Natural killer cell (primary cell): ENCODE measurements around the gene BSN. TPM values are rescaled to one million over a fixed set of nuclear protein-coding genes. Genes with fewer than 3 reads are reported as not detected.

ENCODE experiments used
- ATAC-seq, 3 donors: fragments of 150-1000 bp in 2 of 3; fragments of 200-7000 bp in 1 of 3; cut with Tn5 transposase; 1 replicate in 1 of 3; 2 replicates in 2 of 3; pipeline ENCODE4 v1.10.0; 2021; ENCODE audit warnings: mild to moderate bottlenecking in 2 of 3, moderate library complexity in 2 of 3
- DNase-seq, 2 donors: peaks; one replicate each; pipeline versions ENCODE4 v3.0.0 to v3.0.0-alpha.2; 2013 to 2021; ENCODE audit warnings: mixed read lengths in 1 of 2
- H3K27ac ChIP-seq: one replicate; pipeline ENCODE4 v1.5.1; 2013; ENCODE audit warnings: mild to moderate bottlenecking, low read length
- H3K27me3 ChIP-seq: one replicate; pipeline ENCODE4 v1.6.1; 2013; ENCODE audit warnings: low read length; ENCODE audit not compliant: control insufficient read depth, insufficient read depth
- H3K36me3 ChIP-seq: one replicate; pipeline ENCODE4 v1.6.1; 2013; ENCODE audit warnings: low read length; ENCODE audit not compliant: control insufficient read depth, insufficient read depth
- H3K4me1 ChIP-seq: one replicate; pipeline ENCODE4 v1.6.1; 2013; ENCODE audit warnings: low read length; ENCODE audit not compliant: control insufficient read depth, insufficient read depth
- H3K4me3 ChIP-seq: one replicate; pipeline ENCODE4 v1.5.1; 2013; ENCODE audit warnings: low read length
- H3K9me3 ChIP-seq: one replicate; pipeline ENCODE4 v1.6.1; 2013; ENCODE audit warnings: low read length; ENCODE audit not compliant: control insufficient read depth, insufficient read depth
- H3K27ac Mint-ChIP-seq, 2 donors: one replicate each; pipeline ENCODE4 v1.8.0; 2022; ENCODE audit warnings: mild to moderate bottlenecking in 2 of 2, mixed read lengths in 2 of 2, moderate library complexity in 1 of 2
- H3K27me3 Mint-ChIP-seq, 2 donors: one replicate each; pipeline ENCODE4 v1.8.0; 2022; ENCODE audit warnings: low read depth in 2 of 2, mixed read lengths in 2 of 2
- H3K36me3 Mint-ChIP-seq: one replicate; pipeline ENCODE4 v1.8.0; 2022; ENCODE audit warnings: mixed read lengths
- H3K4me1 Mint-ChIP-seq, 2 donors: one replicate each; pipeline ENCODE4 v1.8.0; 2022; ENCODE audit warnings: mixed read lengths in 2 of 2
- H3K4me3 Mint-ChIP-seq: one replicate; pipeline ENCODE4 v1.8.0; 2022; ENCODE audit warnings: mild to moderate bottlenecking, moderate library complexity, mixed read lengths
- H3K9me3 Mint-ChIP-seq, 2 donors: one replicate each; pipeline ENCODE4 v1.8.0; 2022; ENCODE audit warnings: mixed read lengths in 2 of 2
- CTCF ChIP-seq: fragments of 200-600 bp; IDR thresholded peaks from one replicate; pipeline ENCODE4 v1.8.0; 2022; ENCODE audit warnings: antibody characterized with exemption
- WGBS: methylation state at CpG from one replicate; pipeline ENCODE4 v1.1.7; 2013; ENCODE audit warnings: missing lambda C conversion rate; ENCODE audit not compliant: insufficient coverage; 5-methylcytosine and 5-hydroxymethylcytosine counted together
- intact Hi-C: fragments of 100-400 bp; cut with micrococcal nuclease; formaldehyde crosslinking; loops from one replicate; pipeline ENCODE4 v1.14.2; 2022
- total RNA-seq, 4 donors: library from RNA; stranded (reverse); fragments of 120-200 nt in 1 of 4; gene quantifications; one replicate each; pipeline versions ENCODE4 v1.2.3 to v1.2.4, GENCODE V29; 2013 to 2022

BSN gene
- total RNA-seq, 3 donors from 2014 or later (not counting 1 experiment from before 2014, with no cell fraction given) = 0.33 to 0.41 (median 0.35) TPM

- intact Hi-C loops = no loop called here
- Mint-ChIP-seq H3K9me3 (no peaks in the 10 kb centered on the region), H3K4me3 (no peak overlapping the region), H3K36me3 (no peaks in the 10 kb centered on the region), H3K27ac (no peak overlapping the region), H3K27me3 (peaks cover 0 to 9% of the 10 kb centered on the region in 2 donors), H3K4me1 (peaks cover 0 to 7% of the 10 kb centered on the region in 2 donors)
- Histone ChIP-seq H3K4me3 (no peak overlapping the region), H3K27ac (no peak overlapping the region), H3K27me3 (no peaks in the 10 kb centered on the region), H3K9me3 (no peaks in the 10 kb centered on the region), H3K36me3 (no peaks in the 10 kb centered on the region), H3K4me1 (no peaks in the 10 kb centered on the region)
- ATAC-seq = no peak
- WGBS = 88% methylated on average over 25 of the region's 25 CpGs
- no peak for DNase-seq
- no peak for TF ChIP-seq CTCF
Measured at GRCh38 chr3:49667701-49668413, 113.6 kb downstream of the BSN start.

GRCh38 chr3:49668414-49668797 is 114.1 kb downstream of the BSN start:
- no peaks in the 10 kb centered on the region for H3K36me3 Mint-ChIP-seq
- no peaks in the 10 kb centered on the region for H3K9me3 Mint-ChIP-seq
- DNase-seq (no peak), ATAC-seq (no peak)
- WGBS = 59% methylated on average over 5 of the region's 5 CpGs
- H3K27ac ChIP-seq = no peak overlapping the region
- H3K9me3 ChIP-seq = no peaks in the 10 kb centered on the region
- H3K27me3 Mint-ChIP-seq = peaks cover 0 to 9% of the 10 kb centered on the region in 2 donors
- no peak overlapping the region for H3K4me3 ChIP-seq
- TF ChIP-seq CTCF = no peak
- H3K4me1 ChIP-seq = peaks cover 5% of the 10 kb centered on the region
- intact Hi-C loops = no loop called here
- no peak overlapping the region for H3K27ac Mint-ChIP-seq
- no peaks in the 10 kb centered on the region for H3K36me3 ChIP-seq
- peaks cover 0 to 11% of the 10 kb centered on the region in 2 donors for H3K4me1 Mint-ChIP-seq
- no peak overlapping the region for H3K4me3 Mint-ChIP-seq
- no peaks in the 10 kb centered on the region for H3K27me3 ChIP-seq

- Mint-ChIP-seq H3K9me3 (no peaks in the 10 kb centered on the region), H3K27me3 (peaks cover 0 to 9% of the 10 kb centered on the region in 2 donors), H3K36me3 (no peaks in the 10 kb centered on the region), H3K4me1 (peaks cover 0 to 15% of the 10 kb centered on the region in 2 donors), H3K4me3 (no peak overlapping the region), H3K27ac (no peak overlapping the region)
- no peaks in the 10 kb centered on the region for H3K27me3 ChIP-seq
- intact Hi-C loops = no loop called here
- H3K27ac ChIP-seq = no peak overlapping the region
- H3K9me3 ChIP-seq = no peaks in the 10 kb centered on the region
- H3K36me3 ChIP-seq = no peaks in the 10 kb centered on the region
- peaks cover 8% of the 10 kb centered on the region for H3K4me1 ChIP-seq
- DNase-seq (no peak), ATAC-seq (no peak)
- no peak overlapping the region for H3K4me3 ChIP-seq
- no peak for TF ChIP-seq CTCF
- WGBS = 84% methylated on average over 5 of the region's 5 CpGs
Measured at GRCh38 chr3:49668861-49669260, 114.6 kb downstream of the BSN start.

GRCh38 chr3:49669352-49669751 is 115.1 kb downstream of the BSN start:
- Mint-ChIP-seq H3K4me3 (no peak overlapping the region), H3K27me3 (peaks cover 0 to 6% of the 10 kb centered on the region in 2 donors), H3K4me1 (peaks cover 0 to 19% of the 10 kb centered on the region in 2 donors), H3K9me3 (no peaks in the 10 kb centered on the region), H3K36me3 (no peaks in the 10 kb centered on the region), H3K27ac (no peak overlapping the region)
- no peak overlapping the region for H3K27ac ChIP-seq
- no peaks in the 10 kb centered on the region for H3K27me3 ChIP-seq
- TF ChIP-seq CTCF = no peak
- ATAC-seq (no peak), DNase-seq (no peak)
- H3K4me3 ChIP-seq = no peak overlapping the region
- intact Hi-C loops = no loop called here
- peaks cover 8% of the 10 kb centered on the region for H3K4me1 ChIP-seq
- 94% methylated on average over 3 of the region's 3 CpGs for WGBS
- H3K9me3 ChIP-seq = no peaks in the 10 kb centered on the region
- H3K36me3 ChIP-seq = no peaks in the 10 kb centered on the region
